GM10266 (cell line): ENCODE data around the gene PLXNA2.

ENCODE experiments used
- DNase-seq: peaks from one replicate; pipeline ENCODE4 v3.0.0; 2012; ENCODE audit errors: extremely low spot score
- CTCF ChIP-seq: IDR thresholded peaks from 2 replicates; pipeline ENCODE4 v1.5.1; 2012; ENCODE audit warnings: mild to moderate bottlenecking, low read depth; ENCODE audit not compliant: control insufficient read depth, insufficient read depth; ENCODE audit errors: missing control alignments

The PLXNA2 gene

DNA sequence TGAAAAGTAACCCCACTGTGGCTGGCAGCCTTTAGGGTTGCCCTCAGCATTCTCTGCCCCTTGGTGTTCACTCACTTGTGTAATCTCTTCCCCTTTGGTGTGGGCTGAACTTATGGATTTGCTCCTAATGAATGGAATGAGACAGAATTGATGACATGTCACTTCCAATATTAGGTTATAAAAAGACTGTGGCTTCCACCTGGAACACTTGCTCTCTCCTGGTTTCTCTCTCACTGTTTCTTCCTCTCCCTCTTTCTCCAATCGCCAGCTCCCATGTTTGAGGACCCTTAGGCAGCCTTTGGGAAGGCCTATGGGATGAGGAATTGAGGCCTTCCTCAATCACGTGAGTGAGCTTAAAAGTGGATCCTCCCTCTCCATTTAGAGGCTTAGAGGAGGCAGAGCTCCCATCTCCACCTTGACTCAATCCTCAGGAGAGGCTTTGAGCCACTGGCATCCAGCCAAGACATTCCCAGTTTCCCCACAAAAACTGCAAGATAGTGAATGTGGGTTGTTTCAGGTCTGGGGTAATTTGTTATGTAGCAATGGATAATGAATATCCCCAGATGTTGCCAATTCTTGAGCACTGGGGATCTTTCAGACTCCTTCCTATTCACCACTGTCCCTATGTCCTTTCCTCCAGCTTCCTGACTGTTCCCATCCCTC is 237.8 kb downstream of the PLXNA2 start:
- no peak for DNase-seq
- TF ChIP-seq CTCF: no peak

- TF ChIP-seq CTCF: no peak
- DNase-seq: no peak
These were observed 239.3 kb downstream of the PLXNA2 start for GRCh38 chr1:208004851-208005250.

DNA sequence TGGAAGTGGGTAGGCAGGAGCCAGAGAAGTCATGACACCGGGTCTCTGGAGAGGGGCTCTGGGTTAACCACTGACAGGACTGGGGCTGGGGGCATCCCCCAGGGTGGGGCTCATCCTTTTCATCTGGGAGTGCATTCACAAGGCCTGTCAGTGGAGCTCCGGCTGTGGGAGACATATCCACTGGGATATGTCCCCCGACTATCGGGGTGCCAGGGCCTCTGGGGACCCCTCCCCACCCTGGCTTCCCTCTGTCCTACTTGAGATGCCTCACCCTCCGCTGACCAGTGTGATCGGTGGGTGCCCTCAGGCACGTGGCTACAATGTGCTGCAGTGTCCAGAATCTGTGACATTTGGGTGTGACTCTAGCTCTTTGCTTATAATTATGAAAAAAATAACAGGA is 240.9 kb downstream of the PLXNA2 start:
- TF ChIP-seq CTCF: no peak
- no peak for DNase-seq

DNA sequence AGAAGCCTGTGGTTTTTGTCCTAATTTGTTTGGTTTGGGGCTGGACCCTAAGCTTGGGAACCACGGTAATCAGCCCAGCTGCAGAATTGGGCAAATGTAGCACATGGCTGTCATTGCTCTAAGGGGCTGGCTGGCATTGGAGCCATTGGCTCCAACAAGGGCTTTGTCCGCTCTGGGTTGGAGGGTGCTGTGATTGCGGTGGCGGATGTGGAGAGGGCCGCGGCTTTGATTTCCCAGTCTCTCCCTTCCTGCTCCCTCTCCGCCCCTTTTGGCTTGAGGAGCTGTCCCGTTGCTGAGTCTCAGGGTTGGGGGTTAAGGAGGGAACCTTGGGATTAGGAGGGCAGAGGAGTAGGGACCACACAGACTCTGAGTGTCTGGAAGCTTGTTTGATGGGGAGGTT is 241.5 kb downstream of the PLXNA2 start:
- no peak for DNase-seq
- no peak for TF ChIP-seq CTCF

- no peak for TF ChIP-seq CTCF
- DNase-seq: no peak
These were observed 242.1 kb downstream of the PLXNA2 start for GRCh38 chr1:208002078-208002477.

GRCh38 chr1:208000504-208000903 is 243.7 kb downstream of the PLXNA2 start:
- no peak for DNase-seq
- TF ChIP-seq CTCF: no peak

GRCh38 chr1:207999972-208000371 is 244.2 kb downstream of the PLXNA2 start:
- DNase-seq: no peak
- no peak for TF ChIP-seq CTCF
